Gastrocnemius medialis (tissue), 4 donors: ENCODE measurements around the gene MAST2. TPM values are rescaled to one million over a fixed set of nuclear protein-coding genes. Genes with fewer than 3 reads are reported as not detected.
"Not testable (repeated sequence)": the region's sequence is repeated elsewhere in the genome, so short reads cannot be mapped to it uniquely, and the experiment has no call there.

Experiments
- ATAC-seq, 2 donors: fragments of 150-250 bp; one replicate each; pipeline ENCODE4 v1.9.1; 2016
- DNase-seq, 2 donors: peaks; one replicate each; pipeline ENCODE4 v3.0.0-alpha.2; 2019
- H3K27ac ChIP-seq, 4 donors: fragments of 200-600 bp; sonication (generic); 1 replicate in 1 of 4; 2 replicates in 3 of 4; pipeline ENCODE4 v1.5.1; 2016 to 2018; ENCODE audit warnings: mild to moderate bottlenecking in 2 of 4, moderate library complexity in 1 of 4
- H3K27me3 ChIP-seq, 3 donors: fragments of 200-600 bp; sonication (generic) in 2 of 3; 1 replicate in 1 of 3; 2 replicates in 2 of 3; pipeline versions ENCODE4 v1.5.1 to v1.6.0; 2016 to 2019; ENCODE audit warnings: mild to moderate bottlenecking in 1 of 3, moderate library complexity in 1 of 3
- H3K36me3 ChIP-seq, 2 donors: fragments of 200-600 bp; sonication (generic) in 1 of 2; one replicate each; pipeline ENCODE4 v1.5.1; 2017 to 2018
- H3K4me1 ChIP-seq, 2 donors: fragments of 200-600 bp; sonication (generic) in 1 of 2; one replicate each; pipeline ENCODE4 v1.5.1; 2016 to 2017; ENCODE audit warnings: mild to moderate bottlenecking in 2 of 2
- H3K4me3 ChIP-seq, 4 donors: fragments of 200-600 bp; sonication (generic) in 3 of 4; 1 replicate in 1 of 4; 2 replicates in 3 of 4; pipeline ENCODE4 v1.5.1; 2016 to 2019; ENCODE audit warnings: mild to moderate bottlenecking in 2 of 4
- H3K9me3 ChIP-seq, 3 donors: fragments of 200-600 bp; sonication (generic) in 2 of 3; 1 replicate in 1 of 3; 2 replicates in 2 of 3; pipeline ENCODE4 v1.5.1; 2016 to 2019
- POLR2A ChIP-seq, 2 donors: fragments of 450-650 bp; IDR thresholded peaks; one replicate each; pipeline ENCODE4 v1.6.1; 2017; ENCODE audit warnings: antibody characterized with exemption in 2 of 2, mild to moderate bottlenecking in 2 of 2, moderate library complexity in 2 of 2
- in situ Hi-C, 4 donors: fragments of 200-750 bp; cut with MboI; loops; one replicate each; pipeline versions ENCODE4 v1.15.0 to v1.8.0; 2017; ENCODE audit warnings: low sequenced_read_pairs in 4 of 4
- intact Hi-C: fragments of 100-400 bp; cut with DNase I; formaldehyde crosslinking; loops from one replicate; pipeline ENCODE4 v1.15.1; 2023; ENCODE audit warnings: low total_unique reads
- total RNA-seq, 4 donors: library from RNA; depleted of rRNA; stranded (reverse); fragments of >200 nt; gene quantifications; one replicate each; pipeline versions ENCODE4 v1.1.0 to v1.2.3, GENCODE V29; 2016
- TF ChIP-seq, protein P1 (sequence below), 5 experiments: fragments of 450-650 bp in 3 of 5; fragments of 200-600 bp in 2 of 5; sonication (generic) in 2 of 5; IDR thresholded peaks in 4 of 5; conservative IDR thresholded peaks in 1 of 5; 1 replicate in 4 of 5; 2 replicates in 1 of 5; pipeline ENCODE4 v1.5.1; 2016 to 2019; ENCODE audit warnings: antibody characterized with exemption in 5 of 5, mild to moderate bottlenecking in 3 of 5, moderate library complexity in 3 of 5

Gene MAST2
- total RNA-seq, 4 donors from 2014 or later = 110 to 195 (median 162) TPM

DNA sequence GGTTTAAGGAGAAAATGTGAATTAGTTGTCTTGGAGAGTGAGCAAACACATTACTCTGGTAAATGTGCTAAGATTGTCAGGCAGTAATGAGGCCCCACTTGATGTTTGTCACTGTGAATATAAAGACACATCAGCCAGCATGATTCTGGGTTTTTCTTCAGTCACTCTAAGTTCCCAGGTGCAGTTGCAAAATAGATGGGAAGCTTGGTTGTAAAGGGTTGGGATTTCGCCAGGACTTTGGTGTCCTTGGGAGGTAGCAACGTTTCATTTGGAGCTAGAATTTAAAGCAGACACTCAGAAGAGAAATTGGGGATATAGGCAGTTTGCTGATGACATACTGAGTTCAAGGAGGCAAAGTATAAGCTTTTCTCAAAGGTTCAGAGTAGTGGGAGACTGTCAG lies 154.3 kb downstream of the MAST2 start:
- Histone ChIP-seq H3K27ac (peak overlapping the region; percentile 86 to 94 (median 92)), H3K9me3 (no peaks in the 10 kb centered on the region), H3K4me1 (peaks cover 70 to 85% of the 10 kb centered on the region in 2 donors), H3K36me3 (peaks cover 0 to 18% of the 10 kb centered on the region in 2 donors), H3K27me3 (no peaks in the 10 kb centered on the region), H3K4me3 (no peak overlapping the region)
- intact Hi-C loops (loop anchor here (2.0 to 5.0 kb wide), 2 partner anchors 33 to 45 kb away; no protein-coding TSS in a partner anchor), in situ Hi-C loops (no loop called here)
- TF ChIP-seq, protein P1, sequence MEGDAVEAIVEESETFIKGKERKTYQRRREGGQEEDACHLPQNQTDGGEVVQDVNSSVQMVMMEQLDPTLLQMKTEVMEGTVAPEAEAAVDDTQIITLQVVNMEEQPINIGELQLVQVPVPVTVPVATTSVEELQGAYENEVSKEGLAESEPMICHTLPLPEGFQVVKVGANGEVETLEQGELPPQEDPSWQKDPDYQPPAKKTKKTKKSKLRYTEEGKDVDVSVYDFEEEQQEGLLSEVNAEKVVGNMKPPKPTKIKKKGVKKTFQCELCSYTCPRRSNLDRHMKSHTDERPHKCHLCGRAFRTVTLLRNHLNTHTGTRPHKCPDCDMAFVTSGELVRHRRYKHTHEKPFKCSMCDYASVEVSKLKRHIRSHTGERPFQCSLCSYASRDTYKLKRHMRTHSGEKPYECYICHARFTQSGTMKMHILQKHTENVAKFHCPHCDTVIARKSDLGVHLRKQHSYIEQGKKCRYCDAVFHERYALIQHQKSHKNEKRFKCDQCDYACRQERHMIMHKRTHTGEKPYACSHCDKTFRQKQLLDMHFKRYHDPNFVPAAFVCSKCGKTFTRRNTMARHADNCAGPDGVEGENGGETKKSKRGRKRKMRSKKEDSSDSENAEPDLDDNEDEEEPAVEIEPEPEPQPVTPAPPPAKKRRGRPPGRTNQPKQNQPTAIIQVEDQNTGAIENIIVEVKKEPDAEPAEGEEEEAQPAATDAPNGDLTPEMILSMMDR (IDR thresholded peaks at IDR 0.05 in 4 of 5, conservative IDR thresholded peaks at IDR 0.05 in 1 of 5) = no peak
- TF ChIP-seq POLR2A (IDR thresholded peaks at IDR 0.05) = no peak
- ATAC-seq (peak; percentile 55 to 61), DNase-seq (peak; percentile 52 to 67)

DNA sequence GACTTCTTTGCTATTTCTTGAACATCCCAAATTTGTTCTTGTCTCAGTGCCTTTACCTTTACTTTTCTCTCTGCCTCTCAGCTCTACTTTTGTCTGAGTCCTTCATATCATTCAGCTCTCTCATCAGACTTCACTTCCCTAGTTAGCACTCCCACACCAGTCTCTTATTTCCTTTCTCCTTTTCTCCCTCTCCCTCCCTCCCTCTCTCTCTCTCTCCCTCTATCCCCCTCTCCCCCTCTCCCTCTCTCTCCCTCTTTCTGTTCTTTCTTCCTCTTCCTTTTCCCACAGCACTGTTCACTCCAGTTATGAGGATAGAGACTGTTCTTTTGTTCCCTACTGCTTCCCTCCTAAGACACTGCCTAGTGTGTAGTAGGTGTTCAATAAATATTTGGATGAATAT lies 154.9 kb downstream of the MAST2 start:
- H3K4me1 ChIP-seq = peaks cover 68 to 79% of the 10 kb centered on the region in 2 donors
- ATAC-seq = no peak
- in situ Hi-C loops = no loop called here

DNA sequence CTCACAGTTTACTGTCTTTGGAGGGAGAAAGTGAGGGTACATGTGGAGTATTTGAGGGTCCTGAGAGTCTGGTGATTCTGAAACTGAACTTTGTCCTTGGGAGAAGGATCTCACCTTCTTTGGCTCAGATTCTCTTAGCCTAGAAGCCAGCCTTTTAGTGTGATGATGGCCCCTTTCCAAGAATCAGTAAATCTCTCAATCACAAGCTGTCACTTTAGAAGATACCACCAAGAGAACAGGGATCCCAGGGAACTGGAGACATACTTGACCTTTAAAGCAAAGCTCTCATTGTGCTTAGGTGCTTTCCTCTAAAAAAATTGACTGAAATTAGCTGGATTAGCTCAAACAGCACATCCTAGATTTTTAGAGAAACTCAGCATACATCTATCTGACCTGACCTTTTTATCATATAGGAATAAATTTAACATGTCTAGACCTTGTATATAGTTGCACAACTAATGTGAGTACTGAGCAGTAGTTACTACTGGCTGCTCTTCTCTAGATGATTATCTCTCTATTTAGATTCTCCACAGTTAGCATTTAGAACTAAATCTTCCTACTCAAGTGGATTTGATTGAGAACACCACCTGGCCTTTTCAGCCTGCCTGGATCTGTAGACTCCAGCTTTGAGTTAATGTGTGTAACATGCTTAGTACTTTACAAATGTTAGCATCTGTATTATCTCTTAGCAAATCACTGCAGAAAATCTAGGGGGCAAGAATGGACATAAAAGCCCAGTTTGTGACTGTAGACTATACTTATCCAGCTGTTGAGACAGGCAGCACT lies 157.7 kb downstream of the MAST2 start:
- in situ Hi-C loops (no loop called here), intact Hi-C loops (no loop called here)
- no peak overlapping the region for H3K4me3 ChIP-seq
- no peaks in the 10 kb centered on the region for H3K9me3 ChIP-seq
- peak overlapping the region; percentile 86 to 94 (median 92) for H3K27ac ChIP-seq
- H3K4me1 ChIP-seq = peaks cover 47 to 73% of the 10 kb centered on the region in 2 donors
- DNase-seq = no peak
- TF ChIP-seq, protein P1 (IDR thresholded peaks at IDR 0.05 in 4 of 5, conservative IDR thresholded peaks at IDR 0.05 in 1 of 5) = no peak
- no peak for TF ChIP-seq POLR2A (IDR thresholded peaks at IDR 0.05)
- no peaks in the 10 kb centered on the region for H3K27me3 ChIP-seq
- H3K36me3 ChIP-seq = peaks cover 0 to 18% of the 10 kb centered on the region in 2 donors
- peak; percentile 30 to 46 for ATAC-seq

More for the DNA sequence above, 154.9 kb downstream of the MAST2 start:
- DNase-seq = no peak
- H3K36me3 ChIP-seq = peaks cover 0 to 18% of the 10 kb centered on the region in 2 donors
- H3K4me3 ChIP-seq = no peak overlapping the region
- TF ChIP-seq POLR2A (IDR thresholded peaks at IDR 0.05) = no peak
- TF ChIP-seq, protein P1 (IDR thresholded peaks at IDR 0.05 in 4 of 5, conservative IDR thresholded peaks at IDR 0.05 in 1 of 5) = no peak
- H3K27me3 ChIP-seq = no peaks in the 10 kb centered on the region
- intact Hi-C loops = loop anchor here (5.0 kb wide), 1 partner anchor 46 kb away; no protein-coding TSS in a partner anchor
- no peaks in the 10 kb centered on the region for H3K9me3 ChIP-seq
- H3K27ac ChIP-seq = peak overlapping the region; percentile 86 to 94 (median 92)

DNA sequence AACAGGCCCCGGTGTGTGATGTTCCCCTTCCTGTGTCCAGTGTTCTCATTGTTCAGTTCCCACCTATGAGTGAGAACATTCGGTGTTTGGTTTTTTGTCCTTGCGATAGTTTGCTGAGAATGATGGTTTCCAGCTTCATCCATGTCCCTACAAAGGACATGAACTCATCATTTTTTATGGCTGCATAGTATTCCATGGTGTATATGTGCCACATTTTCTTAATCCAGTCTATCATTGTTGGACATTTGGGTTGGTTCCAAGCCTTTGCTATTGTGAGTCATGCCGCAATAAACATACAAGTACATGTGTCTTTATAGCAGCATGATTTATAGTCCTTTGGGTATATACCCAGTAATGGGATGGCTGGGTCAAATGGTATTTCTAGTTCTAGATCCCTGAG lies 158.5 kb downstream of the MAST2 start:
- H3K4me1 ChIP-seq = peaks cover 40 to 70% of the 10 kb centered on the region in 2 donors
- DNase-seq, H3K27me3 ChIP-seq, intact Hi-C loops, H3K9me3 ChIP-seq, ATAC-seq, H3K4me3 ChIP-seq, in situ Hi-C loops: not testable (repeated sequence)
- peaks cover 0 to 18% of the 10 kb centered on the region in 2 donors for H3K36me3 ChIP-seq
- H3K27ac ChIP-seq = peak overlapping the region in 2 of 4 donors; percentile 92 to 94

DNA sequence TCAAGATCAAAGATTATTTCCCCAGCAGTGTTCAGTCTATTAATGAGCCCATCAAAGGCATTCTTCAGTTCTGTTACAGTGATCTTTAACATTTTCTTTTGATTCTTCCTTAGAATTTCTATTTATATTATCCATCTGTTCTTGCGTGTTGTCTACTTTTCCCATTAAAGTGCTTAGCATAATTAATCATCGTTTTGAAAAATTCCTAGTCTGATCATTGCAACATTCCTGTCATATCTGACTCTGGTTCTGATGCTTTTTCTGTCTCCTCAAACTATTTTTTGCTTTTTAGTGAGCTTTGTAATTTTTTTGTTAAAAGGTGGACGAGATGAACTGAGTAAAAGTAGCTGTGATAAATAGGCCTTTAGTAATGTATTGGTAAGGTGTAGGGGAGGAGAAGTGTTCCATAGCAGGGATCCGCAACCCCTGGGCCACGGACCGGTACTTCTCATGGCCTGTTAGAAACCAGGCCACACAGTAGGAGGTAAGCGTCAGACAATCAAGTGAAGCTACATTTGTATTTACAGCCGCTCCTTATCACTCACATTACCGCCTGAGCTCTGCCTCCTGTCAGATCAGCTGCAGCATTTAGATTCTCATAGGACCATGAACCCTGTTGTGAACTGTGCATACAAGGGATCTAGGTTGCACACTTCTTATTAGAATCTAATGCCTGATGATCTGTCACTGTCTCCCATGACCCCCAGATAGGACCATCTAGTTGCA lies 165.7 kb downstream of the MAST2 start:
- H3K4me3 ChIP-seq = no peak overlapping the region
- H3K27me3 ChIP-seq = no peaks in the 10 kb centered on the region
- in situ Hi-C loops = no loop called here
- H3K9me3 ChIP-seq = no peaks in the 10 kb centered on the region
- peaks cover 0 to 13% of the 10 kb centered on the region in 2 donors for H3K36me3 ChIP-seq
- DNase-seq (no peak), ATAC-seq (no peak)
- H3K27ac ChIP-seq = peak overlapping the region; percentile 49 to 73 (median 68)
- intact Hi-C loops = no loop called here
- peaks cover 46 to 55% of the 10 kb centered on the region in 2 donors for H3K4me1 ChIP-seq
- no peak for TF ChIP-seq POLR2A (IDR thresholded peaks at IDR 0.05)
- TF ChIP-seq, protein P1 (IDR thresholded peaks at IDR 0.05 in 4 of 5, conservative IDR thresholded peaks at IDR 0.05 in 1 of 5) = no peak
